Keratinocyte (primary cell): ENCODE data around the gene RNF41. TPM values are rescaled to one million over a fixed set of nuclear protein-coding genes. Genes with fewer than 3 reads are reported as not detected.

Experiments
- DNase-seq: peaks from one replicate; pipeline ENCODE4 v3.0.0-alpha.2; 2011; ENCODE audit warnings: low read depth, missing footprints, low spot score
- FAIRE-seq: peaks from 2 replicates; lab custom pipeline; 2011; peaks lifted over from hg19 to GRCh38; lab: Jason Lieb, UNC
- H2AFZ ChIP-seq: 2 replicates; pipeline ENCODE4 v1.6.0; 2012; ENCODE audit warnings: low read length, control low read depth, inconsistent platforms; ENCODE audit not compliant: control insufficient read depth
- H3K27ac ChIP-seq: 2 replicates; pipeline ENCODE4 v1.5.1; 2011; ENCODE audit warnings: low read length; ENCODE audit not compliant: control insufficient read depth, insufficient read depth
- H3K27me3 ChIP-seq: 3 replicates; pipeline ENCODE4 v1.6.0; 2011; ENCODE audit warnings: low read length; ENCODE audit not compliant: control insufficient read depth, insufficient read depth; ENCODE audit errors: extremely low read depth
- H3K36me3 ChIP-seq, 2 experiments: 2 replicates in 1 of 2; 3 replicates in 1 of 2; pipeline ENCODE4 v1.5.1; 2011; ENCODE audit warnings: low read length in 2 of 2, mild to moderate bottlenecking in 1 of 2; ENCODE audit not compliant: control insufficient read depth in 2 of 2, insufficient read depth in 2 of 2; ENCODE audit errors: extremely low read depth in 1 of 2
- H3K4me1 ChIP-seq: 3 replicates; pipeline ENCODE4 v1.5.1; 2011; ENCODE audit warnings: low read length; ENCODE audit not compliant: control insufficient read depth, insufficient read depth; ENCODE audit errors: extremely low read depth
- H3K4me2 ChIP-seq: 3 replicates; pipeline ENCODE4 v1.6.0; 2011; ENCODE audit warnings: low read depth, low read length; ENCODE audit not compliant: control insufficient read depth, insufficient read depth; ENCODE audit errors: extremely low read depth
- H3K4me3 ChIP-seq, 3 experiments: fragments of 200-600 bp in 1 of 3; sonication (generic) in 1 of 3; 2 replicates in 2 of 3; 3 replicates in 1 of 3; pipeline ENCODE4 v1.5.1; 2011 to 2016; ENCODE audit warnings: low read length in 3 of 3, mild to moderate bottlenecking in 3 of 3, control low read depth in 2 of 3, inconsistent platforms in 1 of 3, low read depth in 1 of 3, mixed read lengths in 1 of 3, mixed run types in 1 of 3, moderate library complexity in 1 of 3; ENCODE audit not compliant: control insufficient read depth in 2 of 3, insufficient read depth in 2 of 3; ENCODE audit errors: extremely low read depth in 1 of 3
- H3K79me2 ChIP-seq: 2 replicates; pipeline ENCODE4 v1.6.0; 2012; ENCODE audit warnings: low read length; ENCODE audit not compliant: control insufficient read depth, insufficient read depth
- H3K9ac ChIP-seq: 3 replicates; pipeline ENCODE4 v1.6.0; 2011; ENCODE audit warnings: low read length; ENCODE audit not compliant: control insufficient read depth, insufficient read depth; ENCODE audit errors: extremely low read depth
- H3K9me1 ChIP-seq: 3 replicates; pipeline ENCODE4 v1.6.0; 2011; ENCODE audit warnings: low read length; ENCODE audit not compliant: control insufficient read depth, insufficient read depth; ENCODE audit errors: extremely low read depth
- H3K9me3 ChIP-seq: 2 replicates; pipeline ENCODE4 v1.5.1; 2012; ENCODE audit warnings: low read depth, low read length; ENCODE audit not compliant: control insufficient read depth
- H4K20me1 ChIP-seq: 3 replicates; pipeline ENCODE4 v1.6.0; 2011; ENCODE audit warnings: low read length; ENCODE audit not compliant: control insufficient read depth, insufficient read depth; ENCODE audit errors: extremely low read depth
- CTCF ChIP-seq, 3 experiments: IDR thresholded peaks in 1 of 3; conservative IDR thresholded peaks in 1 of 3; optimal IDR thresholded peaks in 1 of 3; 2 replicates in 2 of 3; 3 replicates in 1 of 3; pipeline versions ENCODE3 to v1.5.1; 2011; ENCODE audit warnings: low read length in 3 of 3, mild to moderate bottlenecking in 3 of 3, moderate library complexity in 2 of 3, control low read depth in 1 of 3, inconsistent platforms in 1 of 3; ENCODE audit not compliant: insufficient read depth in 2 of 3; ENCODE audit errors: extremely low read depth in 1 of 3
- EZH2 ChIP-seq: IDR thresholded peaks from one replicate; pipeline ENCODE4 v1.6.1; 2012; ENCODE audit warnings: inconsistent platforms, mild to moderate bottlenecking, low read length, moderate library complexity
- dilution Hi-C: fragments of 300-500 bp; cut with MboI; formaldehyde crosslinking; loops from one replicate; pipeline ENCODE4 v1.7.0; 2020; ENCODE audit warnings: low sequenced_read_pairs; ENCODE audit not compliant: extremely low pct_ligation_motif_present
- polyA plus RNA-seq, 5 experiments: library from polyadenylated mRNA; depleted of rRNA in 3 of 5; stranded (reverse) in 3 of 5; stranded (forward) in 1 of 5; unstranded in 1 of 5; fragments of >200 nt; gene quantifications; 1 replicate in 1 of 5; 2 replicates in 3 of 5; 3 replicates in 1 of 5; pipeline versions ENCODE4 v1.2.1 to v1.2.3, GENCODE V29; 2011 to 2012; ENCODE audit warnings: missing spikeins in 2 of 5, low read depth in 1 of 5, low replicate concordance in 1 of 5

RNF41 gene
- polyA plus RNA-seq, 1 donor (not counting 4 experiments of a cell fraction or from before 2014, with no cell fraction given) = 42.2 TPM

GRCh38 chr12:56165369-56165768 lies 56.4 kb downstream of the RNF41 start:
- Histone ChIP-seq H3K4me2 (no peak overlapping the region), H3K9me3 (no peaks in the 10 kb centered on the region), H3K9ac (no peak overlapping the region), H3K4me3 (no peak overlapping the region), H3K79me2 (peaks cover 6% of the 10 kb centered on the region), H3K9me1 (no peaks in the 10 kb centered on the region), H3K4me1 (peaks cover 12% of the 10 kb centered on the region), H4K20me1 (peaks cover 15% of the 10 kb centered on the region), H2AFZ (no peak overlapping the region), H3K27me3 (no peaks in the 10 kb centered on the region), H3K27ac (no peak overlapping the region), H3K36me3 (peaks cover 35 to 36% of the 10 kb centered on the region in 2 experiments)
- dilution Hi-C loops = no loop called here
- FAIRE-seq = no peak
- no peak for DNase-seq
- TF ChIP-seq EZH2 (no peak), CTCF (optimal IDR thresholded peaks at IDR 0.05 in 1 of 3, IDR thresholded peaks at IDR 0.05 in 1 of 3, conservative IDR thresholded peaks at IDR 0.05 in 1 of 3; ENCODE audit: extremely low read depth in 1 of 3, insufficient read depth in 2 of 3, low read length in 3 of 3) (no peak)

- Histone ChIP-seq H3K36me3 (peaks cover 39 to 40% of the 10 kb centered on the region in 2 experiments), H3K27me3 (no peaks in the 10 kb centered on the region), H4K20me1 (peaks cover 21% of the 10 kb centered on the region), H3K4me3 (no peak overlapping the region), H3K9me3 (no peaks in the 10 kb centered on the region), H3K79me2 (peaks cover 16% of the 10 kb centered on the region), H3K9me1 (no peaks in the 10 kb centered on the region), H3K27ac (no peak overlapping the region), H3K9ac (no peak overlapping the region), H2AFZ (no peak overlapping the region), H3K4me1 (peaks cover 22% of the 10 kb centered on the region), H3K4me2 (no peak overlapping the region)
- DNase-seq (no peak), FAIRE-seq (no peak)
- TF ChIP-seq EZH2 = no peak
- no peak for TF ChIP-seq CTCF (optimal IDR thresholded peaks at IDR 0.05 in 1 of 3, IDR thresholded peaks at IDR 0.05 in 1 of 3, conservative IDR thresholded peaks at IDR 0.05 in 1 of 3; ENCODE audit: extremely low read depth in 1 of 3, insufficient read depth in 2 of 3, low read length in 3 of 3)
- dilution Hi-C loops = no loop called here
Observed at GRCh38 chr12:56164345-56164729, 57.4 kb downstream of the RNF41 start.
